ENCODE measurements around the gene B4GALT3. TPM values are rescaled to one million over a fixed set of nuclear protein-coding genes. Genes with fewer than 3 reads are reported as not detected.

The B4GALT3 gene
- total and polyA plus RNA-seq, 9 of the 15 experiments (the other 6 are each of a cell fraction or from before 2014, with no cell fraction given), result 31.2 to 103 (median 46.1) TPM

DNA sequence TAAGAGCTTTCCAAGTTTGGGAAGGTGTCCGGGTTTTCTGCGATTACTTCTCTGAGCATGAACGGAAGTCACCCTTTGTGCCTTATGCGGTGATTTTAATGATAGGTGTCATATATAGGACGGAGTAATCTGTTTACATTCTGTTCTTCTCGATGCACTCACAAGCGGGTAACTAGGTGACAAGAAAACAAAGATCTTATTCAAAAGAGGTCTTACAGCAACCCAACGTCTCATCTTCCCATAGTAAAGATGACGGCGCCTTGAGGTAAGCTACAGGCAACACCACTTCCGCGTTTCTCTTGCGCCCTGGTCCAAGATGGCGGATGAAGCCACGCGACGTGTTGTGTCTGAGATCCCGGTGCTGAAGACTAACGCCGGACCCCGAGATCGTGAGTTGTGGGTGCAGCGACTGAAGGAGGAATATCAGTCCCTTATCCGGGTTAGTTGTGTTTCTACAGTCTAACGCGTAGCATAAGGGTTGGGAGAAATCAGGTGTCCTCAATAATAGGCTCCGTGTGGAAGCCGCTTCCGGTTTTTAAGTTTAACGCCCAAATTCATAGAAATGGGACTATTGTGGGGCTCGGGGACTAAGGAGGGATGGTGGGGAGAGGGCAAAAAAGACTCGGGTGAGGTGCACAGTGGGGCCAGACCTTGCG lies 23.5 kb downstream of the B4GALT3 start, which contains the start of gene UFC1 (continued):
- TF ChIP-seq, protein P1, sequence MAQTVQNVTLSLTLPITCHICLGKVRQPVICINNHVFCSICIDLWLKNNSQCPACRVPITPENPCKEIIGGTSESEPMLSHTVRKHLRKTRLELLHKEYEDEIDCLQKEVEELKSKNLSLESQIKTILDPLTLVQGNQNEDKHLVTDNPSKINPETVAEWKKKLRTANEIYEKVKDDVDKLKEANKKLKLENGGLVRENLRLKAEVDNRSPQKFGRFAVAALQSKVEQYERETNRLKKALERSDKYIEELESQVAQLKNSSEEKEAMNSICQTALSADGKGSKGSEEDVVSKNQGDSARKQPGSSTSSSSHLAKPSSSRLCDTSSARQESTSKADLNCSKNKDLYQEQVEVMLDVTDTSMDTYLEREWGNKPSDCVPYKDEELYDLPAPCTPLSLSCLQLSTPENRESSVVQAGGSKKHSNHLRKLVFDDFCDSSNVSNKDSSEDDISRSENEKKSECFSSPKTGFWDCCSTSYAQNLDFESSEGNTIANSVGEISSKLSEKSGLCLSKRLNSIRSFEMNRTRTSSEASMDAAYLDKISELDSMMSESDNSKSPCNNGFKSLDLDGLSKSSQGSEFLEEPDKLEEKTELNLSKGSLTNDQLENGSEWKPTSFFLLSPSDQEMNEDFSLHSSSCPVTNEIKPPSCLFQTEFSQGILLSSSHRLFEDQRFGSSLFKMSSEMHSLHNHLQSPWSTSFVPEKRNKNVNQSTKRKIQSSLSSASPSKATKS (CRISPR knock-in tag; IDR thresholded peaks at IDR 0.05), result no peak
- TF ChIP-seq SP1 (CRISPR knock-in tag; IDR thresholded peaks at IDR 0.05) (peak; percentile 83), CTBP1 (IDR thresholded peaks at IDR 0.05; ENCODE audit: borderline replicate concordance) (peak; percentile 75), NKRF (IDR thresholded peaks at IDR 0.05; ENCODE audit: borderline replicate concordance) (peak; percentile 84), BRCA1 (IDR thresholded peaks at IDR 0.05) (no peak), BRCA1 (CRISPR knock-in tag; IDR thresholded peaks at IDR 0.05) (no peak), GATAD2B (IDR thresholded peaks at IDR 0.05; ENCODE audit: borderline replicate concordance) (0 out of 2 replicates have a peak, but pooled peaks have one; percentile 29), C11orf30 (IDR thresholded peaks at IDR 0.05; ENCODE audit: low read depth) (peak; percentile 44), MTA3 (IDR thresholded peaks at IDR 0.05; ENCODE audit: borderline replicate concordance) (0 out of 2 replicates have a peak, but pooled peaks have one; percentile 75), HSF4 (CRISPR knock-in tag; IDR thresholded peaks at IDR 0.05; ENCODE audit: borderline replicate concordance) (peak; percentile 50; the same call in 1 of the 2 replicates), OTX1 (CRISPR knock-in tag; IDR thresholded peaks at IDR 0.05) (peak; percentile 72; the same call in 1 of the 2 replicates), FIP1L1 (IDR thresholded peaks at IDR 0.05; ENCODE audit: low read depth, low read length, poor library complexity, severe bottlenecking) (no peak), BRD9 (IDR thresholded peaks at IDR 0.05; ENCODE audit: low read depth, partially characterized antibody) (peak; percentile 92), ZEB2 (IDR thresholded peaks at IDR 0.05) (peak; percentile 94), KLF1 (tag; IDR thresholded peaks at IDR 0.05) (0 out of 2 replicates have a peak, but pooled peaks have one; percentile 16)
- TF ChIP-seq, protein P2, sequence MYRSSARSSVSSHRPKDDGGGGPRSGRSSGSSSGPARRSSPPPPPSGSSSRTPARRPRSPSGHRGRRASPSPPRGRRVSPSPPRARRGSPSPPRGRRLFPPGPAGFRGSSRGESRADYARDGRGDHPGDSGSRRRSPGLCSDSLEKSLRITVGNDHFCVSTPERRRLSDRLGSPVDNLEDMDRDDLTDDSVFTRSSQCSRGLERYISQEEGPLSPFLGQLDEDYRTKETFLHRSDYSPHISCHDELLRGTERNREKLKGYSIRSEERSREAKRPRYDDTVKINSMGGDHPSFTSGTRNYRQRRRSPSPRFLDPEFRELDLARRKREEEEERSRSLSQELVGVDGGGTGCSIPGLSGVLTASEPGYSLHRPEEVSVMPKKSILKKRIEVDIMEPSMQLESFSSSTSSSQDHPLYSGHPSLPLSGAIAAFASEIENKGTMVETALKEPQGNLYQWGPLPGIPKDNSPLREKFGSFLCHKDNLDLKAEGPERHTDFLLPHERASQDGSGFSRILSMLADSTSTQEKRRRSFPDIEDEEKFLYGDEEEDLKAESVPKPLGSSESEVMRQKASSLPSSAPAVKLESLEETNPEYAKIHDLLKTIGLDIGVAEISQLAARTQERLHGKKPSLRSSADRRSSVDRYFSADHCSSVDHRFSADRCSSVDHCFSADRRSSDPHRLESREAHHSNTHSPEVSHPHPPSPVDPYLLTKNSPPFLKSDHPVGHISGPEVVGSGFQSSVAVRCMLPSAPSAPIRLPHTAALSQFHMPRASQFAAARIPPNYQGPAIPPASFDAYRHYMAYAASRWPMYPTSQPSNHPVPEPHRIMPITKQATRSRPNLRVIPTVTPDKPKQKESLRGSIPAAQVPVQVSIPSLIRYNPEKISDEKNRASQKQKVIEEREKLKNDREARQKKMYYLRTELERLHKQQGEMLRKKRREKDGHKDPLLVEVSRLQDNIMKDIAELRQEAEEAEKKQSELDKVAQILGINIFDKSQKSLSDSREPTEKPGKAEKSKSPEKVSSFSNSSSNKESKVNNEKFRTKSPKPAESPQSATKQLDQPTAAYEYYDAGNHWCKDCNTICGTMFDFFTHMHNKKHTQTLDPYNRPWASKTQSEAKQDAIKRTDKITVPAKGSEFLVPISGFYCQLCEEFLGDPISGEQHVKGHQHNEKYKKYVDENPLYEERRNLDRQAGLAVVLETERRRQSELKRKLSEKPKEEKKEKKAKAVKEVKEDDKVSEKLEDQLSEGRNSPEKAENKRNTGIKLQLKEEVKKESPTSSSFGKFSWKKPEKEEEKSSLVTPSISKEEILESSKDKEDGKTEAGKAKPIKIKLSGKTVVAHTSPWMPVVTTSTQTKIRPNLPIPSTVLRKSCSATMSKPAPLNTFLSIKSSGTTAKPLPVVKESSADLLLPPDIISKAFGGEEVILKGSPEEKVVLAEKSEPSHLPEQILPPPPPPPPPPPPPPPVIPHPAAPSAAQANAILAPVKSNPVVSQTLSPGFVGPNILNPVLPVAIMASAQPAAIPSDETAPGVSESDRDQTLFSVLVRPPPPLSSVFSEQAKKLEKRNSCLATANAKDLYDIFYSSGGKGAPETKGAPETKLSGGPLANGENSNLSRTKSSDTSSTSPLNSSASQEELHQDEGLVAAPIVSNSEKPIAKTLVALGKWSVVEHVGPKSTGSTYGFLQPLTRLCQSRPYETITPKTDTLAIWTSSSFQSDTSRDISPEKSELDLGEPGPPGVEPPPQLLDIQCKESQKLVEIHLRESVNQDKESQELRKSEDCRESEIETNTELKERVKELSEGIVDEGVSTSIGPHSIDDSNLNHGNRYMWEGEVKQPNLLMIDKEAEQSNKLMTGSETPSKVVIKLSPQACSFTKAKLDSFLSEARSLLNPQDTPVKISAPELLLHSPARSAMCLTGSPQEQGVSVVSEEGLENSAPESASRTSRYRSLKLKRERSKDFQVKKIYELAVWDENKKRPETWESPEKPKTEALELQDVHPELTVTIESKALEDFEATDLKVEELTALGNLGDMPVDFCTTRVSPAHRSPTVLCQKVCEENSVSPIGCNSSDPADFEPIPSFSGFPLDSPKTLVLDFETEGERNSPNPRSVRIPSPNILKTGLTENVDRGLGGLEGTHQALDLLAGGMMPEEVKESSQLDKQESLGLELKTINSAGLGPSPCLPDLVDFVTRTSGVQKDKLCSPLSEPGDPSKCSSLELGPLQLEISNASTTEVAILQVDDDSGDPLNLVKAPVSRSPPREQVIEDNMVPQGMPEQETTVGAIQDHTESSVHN (IDR thresholded peaks at IDR 0.05; ENCODE audit: borderline replicate concordance in 1 of 2, low read depth in 1 of 2), result 0 out of 4 replicates have a peak, but pooled peaks of 1 of the 2 experiments have one; percentile 72

Measured in K562 (cell line).